ACHN (cell line): Measurements from ENCODE around the gene SH2D4B.

Source experiments
- DNase-seq: peaks from one replicate; pipeline ENCODE4 v3.0.0-alpha.2; 2015
- in situ Hi-C: cut with HindIII; loops from 2 replicates; pipeline ENCODE4 v1.10.0; 2017; ENCODE audit warnings: low sequenced_read_pairs, low pct_ligation_motif_present, low pct_unique_long_range_greater_than_20kb

SH2D4B gene

DNA sequence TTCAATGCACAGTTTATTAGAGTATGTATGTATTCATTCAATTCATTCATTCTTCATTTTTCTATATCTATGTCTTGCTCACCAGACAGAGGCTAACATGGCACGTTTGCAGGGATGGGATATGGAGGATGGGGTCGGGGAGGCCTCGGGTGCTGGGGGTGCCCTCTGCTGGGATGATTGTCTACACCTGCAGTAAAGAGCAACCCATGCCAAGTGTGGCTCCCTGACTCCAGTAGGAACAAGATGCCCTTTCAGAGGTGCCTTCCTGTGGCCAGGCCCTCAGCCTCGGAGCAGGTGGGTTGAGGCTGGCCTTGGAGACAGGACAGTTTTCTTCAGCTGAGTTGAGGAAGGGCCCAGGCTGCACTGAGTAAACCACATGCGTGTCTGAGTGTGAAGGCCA lies 157.2 kb downstream of the SH2D4B start:
- no peak for DNase-seq
- in situ Hi-C loops: no loop called here
